ENCODE data around the gene CXorf51A.
"Not testable (repeated sequence)": the region's sequence is repeated elsewhere in the genome, so short reads cannot be mapped to it uniquely, and the experiment has no call there.

CXorf51A gene

DNA sequence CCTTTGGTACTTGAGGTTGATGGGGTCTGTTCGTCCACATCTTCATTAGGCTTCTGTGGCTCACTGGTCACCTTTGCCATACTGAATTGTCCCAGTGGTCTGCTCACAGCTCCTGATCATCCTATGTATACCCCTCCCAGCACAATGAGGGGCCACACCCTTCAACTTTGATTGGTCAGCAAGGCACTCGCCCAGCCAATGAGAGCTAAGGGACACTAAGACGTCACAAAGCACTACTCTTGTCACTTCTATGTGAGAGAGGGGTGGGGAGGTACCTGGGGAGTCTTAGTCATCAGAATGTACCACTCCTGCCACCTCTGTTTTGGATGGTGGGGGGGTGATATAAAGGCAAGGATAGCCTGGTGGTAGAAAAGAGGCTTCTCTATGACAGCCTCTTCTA is at the start of gene CXorf51A:
CXorf51A (minus strand) TSS at position 101 of the 400 bp plus-strand sequence; CDS start at position 80, 21 bp downstream.
- CTCF ChIA-PET; POLR2A ChIA-PET; DNase-seq (ENCODE audit: extremely low spot score): not testable (repeated sequence)

DNA sequence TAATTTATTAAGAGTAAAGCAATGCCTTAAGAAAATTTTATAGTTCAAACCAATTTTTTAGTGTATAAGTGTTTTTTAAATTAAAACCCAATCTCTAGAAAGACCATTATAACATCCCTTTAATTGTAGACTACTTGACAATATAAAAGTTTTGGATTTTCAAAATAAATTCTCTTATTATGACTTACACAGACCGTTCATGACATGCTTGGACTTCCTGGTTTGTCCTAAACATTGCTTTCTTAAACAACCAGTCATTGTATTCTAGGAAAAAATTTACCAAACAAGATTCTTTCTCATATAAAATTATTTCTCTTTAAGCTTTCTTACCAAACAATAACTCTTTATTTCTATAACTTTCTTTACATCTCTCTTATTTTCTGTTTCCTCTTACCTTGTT is 49.0 kb upstream of the CXorf51A start:
- DNase-seq (ENCODE audit: extremely low spot score) = no peak
- CTCF ChIA-PET = no interaction called here
- TF ChIP-seq, protein P1, sequence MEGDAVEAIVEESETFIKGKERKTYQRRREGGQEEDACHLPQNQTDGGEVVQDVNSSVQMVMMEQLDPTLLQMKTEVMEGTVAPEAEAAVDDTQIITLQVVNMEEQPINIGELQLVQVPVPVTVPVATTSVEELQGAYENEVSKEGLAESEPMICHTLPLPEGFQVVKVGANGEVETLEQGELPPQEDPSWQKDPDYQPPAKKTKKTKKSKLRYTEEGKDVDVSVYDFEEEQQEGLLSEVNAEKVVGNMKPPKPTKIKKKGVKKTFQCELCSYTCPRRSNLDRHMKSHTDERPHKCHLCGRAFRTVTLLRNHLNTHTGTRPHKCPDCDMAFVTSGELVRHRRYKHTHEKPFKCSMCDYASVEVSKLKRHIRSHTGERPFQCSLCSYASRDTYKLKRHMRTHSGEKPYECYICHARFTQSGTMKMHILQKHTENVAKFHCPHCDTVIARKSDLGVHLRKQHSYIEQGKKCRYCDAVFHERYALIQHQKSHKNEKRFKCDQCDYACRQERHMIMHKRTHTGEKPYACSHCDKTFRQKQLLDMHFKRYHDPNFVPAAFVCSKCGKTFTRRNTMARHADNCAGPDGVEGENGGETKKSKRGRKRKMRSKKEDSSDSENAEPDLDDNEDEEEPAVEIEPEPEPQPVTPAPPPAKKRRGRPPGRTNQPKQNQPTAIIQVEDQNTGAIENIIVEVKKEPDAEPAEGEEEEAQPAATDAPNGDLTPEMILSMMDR (IDR thresholded peaks at IDR 0.05; ENCODE audit: control extremely low read depth, extremely low read depth, low read depth, missing control alignments) = no peak
- POLR2A ChIA-PET = no interaction called here

DNA sequence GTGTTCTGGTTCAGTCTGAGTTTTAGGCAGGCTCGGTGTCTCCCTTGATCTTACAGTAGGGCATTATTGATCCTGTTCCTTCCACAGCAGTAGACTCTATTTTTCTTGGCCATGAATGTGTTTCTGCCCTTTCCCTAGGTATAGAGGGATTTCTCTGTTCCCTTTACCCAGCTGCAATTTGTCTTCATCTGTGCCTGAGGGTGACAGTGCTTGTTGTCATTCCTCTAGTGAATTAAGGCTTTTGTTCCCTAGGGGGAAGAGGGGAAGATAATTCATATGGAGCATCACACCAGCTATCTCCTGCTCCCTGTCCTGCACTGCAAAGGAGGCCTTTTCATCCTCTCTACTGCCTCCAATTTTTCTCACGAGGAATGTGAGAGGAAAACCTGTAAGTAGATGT is 39.7 kb upstream of the CXorf51A start:
- ChIA-PET CTCF (no interaction called here), POLR2A (no interaction called here)
- TF ChIP-seq, protein P1 (IDR thresholded peaks at IDR 0.05; ENCODE audit: control extremely low read depth, extremely low read depth, low read depth, missing control alignments) = no peak
- no peak for DNase-seq (ENCODE audit: extremely low spot score)

DNA sequence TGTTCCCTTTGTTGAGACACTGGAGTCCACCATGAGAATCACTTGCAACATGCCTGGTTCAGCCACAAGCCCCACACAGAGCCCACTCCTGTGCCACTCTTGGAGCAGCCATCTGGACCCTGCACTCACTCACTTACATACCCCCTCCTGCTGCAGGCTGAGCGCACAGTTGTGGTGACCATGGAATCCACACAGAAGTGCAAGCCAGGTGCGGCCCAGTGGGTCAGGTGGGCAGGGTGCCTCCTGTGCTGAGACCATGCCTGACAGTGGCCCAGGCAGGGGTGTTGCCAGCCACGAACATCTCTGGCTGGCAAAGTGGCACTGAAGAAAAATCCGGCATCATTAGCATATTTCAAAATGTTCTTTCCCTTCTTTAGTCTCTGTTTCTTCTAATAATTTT is 17.4 kb upstream of the CXorf51A start:
- TF ChIP-seq, protein P1 (IDR thresholded peaks at IDR 0.05; ENCODE audit: control extremely low read depth, extremely low read depth, low read depth, missing control alignments) = no peak
- ChIA-PET CTCF (no interaction called here), POLR2A (no interaction called here)
- DNase-seq (ENCODE audit: extremely low spot score) = no peak

DNA sequence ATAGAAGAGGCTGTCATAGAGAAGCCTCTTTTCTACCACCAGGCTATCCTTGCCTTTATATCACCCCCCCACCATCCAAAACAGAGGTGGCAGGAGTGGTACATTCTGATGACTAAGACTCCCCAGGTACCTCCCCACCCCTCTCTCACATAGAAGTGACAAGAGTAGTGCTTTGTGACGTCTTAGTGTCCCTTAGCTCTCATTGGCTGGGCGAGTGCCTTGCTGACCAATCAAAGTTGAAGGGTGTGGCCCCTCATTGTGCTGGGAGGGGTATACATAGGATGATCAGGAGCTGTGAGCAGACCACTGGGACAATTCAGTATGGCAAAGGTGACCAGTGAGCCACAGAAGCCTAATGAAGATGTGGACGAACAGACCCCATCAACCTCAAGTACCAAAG is 5.1 kb downstream of the CXorf51A start, which contains the start of gene CXorf51B:
CXorf51B (plus strand) TSS at position 301 of the 400 bp plus-strand sequence; CDS start at position 322, 21 bp downstream.
- POLR2A ChIA-PET = not testable (repeated sequence)

More for the DNA sequence above, 5.1 kb downstream of the CXorf51A start, which contains the start of gene CXorf51B:
- DNase-seq (ENCODE audit: extremely low spot score); CTCF ChIA-PET: not testable (repeated sequence)
